Activated CD8-positive, alpha-beta T cell treated with anti-CD3 and anti-CD28 coated beads for 36 hours (primary cell): Measurements from ENCODE around the gene CRMP1. TPM values are rescaled to one million over a fixed set of nuclear protein-coding genes. Genes with fewer than 3 reads are reported as not detected.

Experiments used
- ATAC-seq: fragments of 200-7000 bp; cut with Tn5 transposase; one replicate; pipeline ENCODE4 v1.10.0; 2021; ENCODE audit warnings: mild to moderate bottlenecking, moderate library complexity
- CTCF ChIA-PET: fragments of 350-600 bp; sonication (Branson Sonifier 250); formaldehyde crosslinking; loops from one replicate; lab custom pipeline; 2021; ENCODE audit warnings: antibody characterized with exemption; lab: Charles Lee
- POLR2A ChIA-PET: fragments of 350-600 bp; sonication (Branson Sonifier 250); formaldehyde crosslinking; loops from one replicate; lab custom pipeline; 2021; ENCODE audit warnings: antibody characterized with exemption; lab: Charles Lee
- DNase-seq: peaks from one replicate; pipeline ENCODE4 v3.0.0-alpha.2; 2020
- H3K27ac Mint-ChIP-seq: one replicate; pipeline ENCODE4 v1.8.0; 2021; ENCODE audit warnings: mild to moderate bottlenecking, mixed read lengths
- H3K27me3 Mint-ChIP-seq: one replicate; pipeline ENCODE4 v1.8.0; 2021; ENCODE audit warnings: mixed read lengths
- H3K36me3 Mint-ChIP-seq: one replicate; pipeline ENCODE4 v1.8.0; 2021; ENCODE audit warnings: low read depth, mixed read lengths
- H3K4me1 Mint-ChIP-seq: one replicate; pipeline ENCODE4 v1.8.0; 2021; ENCODE audit warnings: low read depth, mixed read lengths
- H3K4me3 Mint-ChIP-seq: one replicate; pipeline ENCODE4 v1.8.0; 2021; ENCODE audit warnings: mild to moderate bottlenecking, moderate library complexity, mixed read lengths
- H3K9me3 Mint-ChIP-seq: one replicate; pipeline ENCODE4 v1.8.0; 2021; ENCODE audit warnings: mixed read lengths
- intact Hi-C: fragments of 100-400 bp; cut with micrococcal nuclease; formaldehyde crosslinking; loops from one replicate; pipeline ENCODE4 v1.10.0; 2022
- total RNA-seq, 2 experiments: library from RNA; stranded (reverse); gene quantifications; one replicate each; pipeline ENCODE4 v1.2.3, GENCODE V29; 2021
- TF ChIP-seq, protein P1 (sequence below): fragments of 200-600 bp; IDR thresholded peaks from one replicate; pipeline ENCODE4 v1.8.0; 2022; ENCODE audit warnings: antibody characterized with exemption, mild to moderate bottlenecking

CRMP1 gene
- total RNA-seq, 2 experiments from 2014 or later: not detected

DNA sequence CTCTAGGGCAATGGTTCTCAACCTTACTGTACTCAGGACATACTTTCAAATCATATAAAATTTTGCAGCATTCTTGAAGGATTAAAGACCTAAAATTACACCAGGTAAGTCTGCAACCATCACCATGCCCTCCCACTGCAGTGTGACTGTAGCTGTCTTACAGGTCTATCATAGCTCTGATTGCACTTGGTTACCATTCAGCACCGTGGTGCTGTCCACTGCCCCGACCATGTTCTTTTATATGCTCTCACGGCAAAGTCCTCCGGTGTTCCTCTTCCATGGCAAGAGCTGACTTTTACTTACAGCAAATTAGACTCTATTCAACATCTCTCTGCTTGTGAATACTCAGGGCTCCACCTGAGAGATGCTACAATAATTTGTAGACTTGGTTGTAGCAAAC is 11.5 kb downstream of the CRMP1 start:
- Mint-ChIP-seq H3K9me3 (no peaks in the 10 kb centered on the region), H3K27ac (no peak overlapping the region), H3K4me3 (no peak overlapping the region), H3K4me1 (no peaks in the 10 kb centered on the region), H3K36me3 (no peaks in the 10 kb centered on the region), H3K27me3 (peaks cover 27% of the 10 kb centered on the region)
- ChIA-PET POLR2A (no interaction called here), CTCF (interaction anchor here (1.1 kb wide), 1 partner anchor 11 kb away, joined by 3 read pairs; no protein-coding TSS in a partner anchor)
- TF ChIP-seq, protein P1, sequence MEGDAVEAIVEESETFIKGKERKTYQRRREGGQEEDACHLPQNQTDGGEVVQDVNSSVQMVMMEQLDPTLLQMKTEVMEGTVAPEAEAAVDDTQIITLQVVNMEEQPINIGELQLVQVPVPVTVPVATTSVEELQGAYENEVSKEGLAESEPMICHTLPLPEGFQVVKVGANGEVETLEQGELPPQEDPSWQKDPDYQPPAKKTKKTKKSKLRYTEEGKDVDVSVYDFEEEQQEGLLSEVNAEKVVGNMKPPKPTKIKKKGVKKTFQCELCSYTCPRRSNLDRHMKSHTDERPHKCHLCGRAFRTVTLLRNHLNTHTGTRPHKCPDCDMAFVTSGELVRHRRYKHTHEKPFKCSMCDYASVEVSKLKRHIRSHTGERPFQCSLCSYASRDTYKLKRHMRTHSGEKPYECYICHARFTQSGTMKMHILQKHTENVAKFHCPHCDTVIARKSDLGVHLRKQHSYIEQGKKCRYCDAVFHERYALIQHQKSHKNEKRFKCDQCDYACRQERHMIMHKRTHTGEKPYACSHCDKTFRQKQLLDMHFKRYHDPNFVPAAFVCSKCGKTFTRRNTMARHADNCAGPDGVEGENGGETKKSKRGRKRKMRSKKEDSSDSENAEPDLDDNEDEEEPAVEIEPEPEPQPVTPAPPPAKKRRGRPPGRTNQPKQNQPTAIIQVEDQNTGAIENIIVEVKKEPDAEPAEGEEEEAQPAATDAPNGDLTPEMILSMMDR: no peak
- DNase-seq: no peak
- no peak for ATAC-seq
- intact Hi-C loops: no loop called here

DNA sequence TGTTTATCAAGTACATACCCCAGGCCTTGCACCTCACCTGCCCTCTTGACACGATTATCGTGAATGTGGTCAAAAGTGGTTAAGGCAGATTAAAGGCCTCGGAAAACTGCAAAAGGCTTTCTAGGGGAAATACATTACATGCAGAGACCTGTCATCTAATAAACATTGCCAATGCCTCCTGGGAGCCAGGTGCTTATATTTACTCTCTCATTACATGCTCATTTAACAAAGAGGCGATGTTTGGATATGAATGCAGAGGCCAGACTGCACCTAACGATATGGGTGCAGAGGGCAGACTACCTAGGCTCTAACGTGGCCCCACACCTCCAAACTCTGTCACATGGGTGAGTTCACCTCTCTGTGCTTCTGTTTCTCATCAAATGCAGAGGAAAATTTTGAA is 14.5 kb downstream of the CRMP1 start:
- no peak for ATAC-seq
- ChIA-PET CTCF (no interaction called here), POLR2A (interaction anchor here (0.6 kb wide), 1 partner anchor 238 kb away, joined by 3 read pairs; no protein-coding TSS in a partner anchor)
- no peaks in the 10 kb centered on the region for H3K36me3 Mint-ChIP-seq
- DNase-seq: no peak
- TF ChIP-seq, protein P1: no peak
- H3K9me3 Mint-ChIP-seq: no peaks in the 10 kb centered on the region
- intact Hi-C loops: no loop called here
- peaks cover 14% of the 10 kb centered on the region for H3K27me3 Mint-ChIP-seq
- H3K4me3 Mint-ChIP-seq: no peak overlapping the region
- H3K4me1 Mint-ChIP-seq: no peaks in the 10 kb centered on the region
- H3K27ac Mint-ChIP-seq: no peak overlapping the region

DNA sequence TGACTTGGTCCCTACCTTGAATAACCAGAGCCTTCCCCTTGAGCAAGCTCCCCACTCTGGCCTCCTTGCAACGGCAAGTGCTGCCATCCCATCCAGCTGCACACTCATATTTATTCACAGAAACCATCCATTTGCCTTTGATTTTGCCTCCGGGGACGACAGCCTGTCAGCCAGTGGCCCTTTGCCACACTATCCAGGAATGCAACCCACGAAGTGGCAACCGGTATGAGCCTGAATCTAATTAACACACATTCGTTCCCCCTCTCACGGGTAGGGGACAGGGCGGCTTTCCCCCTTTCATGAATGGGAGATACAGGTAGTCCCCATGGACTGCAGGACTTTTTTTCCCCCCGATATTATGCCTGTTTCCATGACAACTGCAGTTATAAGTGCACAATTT is 15.5 kb downstream of the CRMP1 start:
- no peak for DNase-seq
- Mint-ChIP-seq H3K9me3 (peaks cover 4% of the 10 kb centered on the region), H3K27ac (no peak overlapping the region), H3K27me3 (peaks cover 9% of the 10 kb centered on the region), H3K36me3 (no peaks in the 10 kb centered on the region), H3K4me3 (no peak overlapping the region), H3K4me1 (no peaks in the 10 kb centered on the region)
- ChIA-PET POLR2A (no interaction called here), CTCF (no interaction called here)
- no peak for ATAC-seq
- TF ChIP-seq, protein P1: no peak
- intact Hi-C loops: no loop called here

DNA sequence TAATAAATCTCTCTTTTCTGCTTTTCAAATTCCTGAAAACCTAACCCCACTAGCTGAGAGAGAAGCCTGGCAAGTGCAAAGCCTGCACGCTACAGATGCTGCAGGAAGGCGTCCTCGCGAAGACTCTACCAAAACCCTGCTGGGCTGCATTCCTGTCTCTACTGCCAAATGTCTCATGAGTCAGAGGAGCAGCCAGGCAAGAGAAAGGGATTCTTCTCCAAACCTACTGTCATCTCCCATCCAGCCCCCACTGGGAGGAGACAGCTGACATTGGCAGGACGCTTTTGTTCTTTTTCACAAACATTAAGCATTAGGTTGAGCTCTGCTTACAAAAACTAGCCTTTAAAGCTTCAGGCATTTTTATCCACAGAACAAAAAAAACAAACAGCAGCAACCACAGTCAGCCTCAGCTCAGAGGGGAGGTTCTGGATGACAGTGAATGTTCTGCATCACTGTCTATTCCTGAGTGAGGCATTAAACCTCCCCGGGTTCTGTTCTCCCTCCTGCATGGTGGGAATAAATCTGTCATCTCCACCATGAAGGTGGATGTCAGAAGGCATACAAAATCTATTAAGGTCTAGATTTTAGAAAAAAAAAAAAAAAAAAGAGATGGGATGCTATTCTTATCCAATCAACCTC is 18.0 kb downstream of the CRMP1 start:
- peaks cover 4% of the 10 kb centered on the region for H3K9me3 Mint-ChIP-seq
- intact Hi-C loops: no loop called here

DNA sequence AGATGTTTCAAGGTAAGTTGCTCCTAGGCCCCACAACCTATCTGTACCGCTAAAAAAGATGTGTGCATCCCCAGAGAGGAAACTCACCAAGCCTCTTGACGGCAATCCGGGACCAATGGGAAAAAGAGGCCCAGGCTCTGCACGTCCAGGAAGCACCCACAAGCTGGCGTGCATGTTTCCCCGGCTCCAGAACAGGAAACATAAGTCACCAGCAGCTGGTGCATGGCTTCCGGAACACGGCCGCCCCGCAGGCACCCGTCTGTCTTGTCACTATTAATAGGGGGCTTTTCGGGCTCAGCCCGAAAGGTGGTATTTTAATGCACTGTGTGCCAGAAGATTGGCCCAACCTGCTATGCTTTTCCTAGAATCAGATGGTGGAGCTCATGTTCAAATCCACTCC is 22.2 kb downstream of the CRMP1 start:
- peak; percentile 24 for ATAC-seq
- CTCF ChIA-PET: no interaction called here
- POLR2A ChIA-PET: no interaction called here
- Mint-ChIP-seq H3K4me3 (no peak overlapping the region), H3K4me1 (peaks cover 13% of the 10 kb centered on the region), H3K36me3 (no peaks in the 10 kb centered on the region), H3K9me3 (peaks cover 4% of the 10 kb centered on the region), H3K27me3 (peaks cover 10% of the 10 kb centered on the region), H3K27ac (no peak overlapping the region)
- peak; percentile 16 for DNase-seq
- intact Hi-C loops: no loop called here
- TF ChIP-seq, protein P1: no peak

More for the DNA sequence above, 18.0 kb downstream of the CRMP1 start:
- Mint-ChIP-seq H3K27ac (no peak overlapping the region), H3K27me3 (peaks cover 5% of the 10 kb centered on the region), H3K4me1 (no peaks in the 10 kb centered on the region), H3K36me3 (no peaks in the 10 kb centered on the region), H3K4me3 (no peak overlapping the region)
- ChIA-PET POLR2A (no interaction called here), CTCF (no interaction called here)
- DNase-seq (no peak), ATAC-seq (no peak)
- TF ChIP-seq, protein P1: no peak
